Dendritic cell treated with granulocyte-macrophage colony-stimulating factor and Interleukin-4, amounts not matched to agents 40 ng/mL and 50 ng/mL, for 4 days (primary cell): ENCODE data around the gene LIMD2.
"Not testable (repeated sequence)": the region's sequence is repeated elsewhere in the genome, so short reads cannot be mapped to it uniquely, and the experiment has no call there.

Experiments used
- H3K27ac Mint-ChIP-seq: one replicate; pipeline ENCODE4 v1.8.0; 2022; ENCODE audit warnings: mild to moderate bottlenecking, mixed read lengths
- H3K27me3 Mint-ChIP-seq: one replicate; pipeline ENCODE4 v1.8.0; 2022; ENCODE audit warnings: mild to moderate bottlenecking, mixed read lengths
- H3K36me3 Mint-ChIP-seq: one replicate; pipeline ENCODE4 v1.8.0; 2022; ENCODE audit warnings: low read depth, mixed read lengths
- H3K4me1 Mint-ChIP-seq: one replicate; pipeline ENCODE4 v1.8.0; 2022; ENCODE audit warnings: low read depth, mixed read lengths
- H3K4me3 Mint-ChIP-seq: one replicate; pipeline ENCODE4 v1.8.0; 2022; ENCODE audit warnings: mild to moderate bottlenecking, moderate library complexity, mixed read lengths
- H3K9me3 Mint-ChIP-seq: one replicate; pipeline ENCODE4 v1.8.0; 2022; ENCODE audit warnings: mixed read lengths
- intact Hi-C: fragments of 100-400 bp; cut with micrococcal nuclease; formaldehyde crosslinking; loops from one replicate; pipeline ENCODE4 v1.15.0; 2022

Gene LIMD2

GRCh38 chr17:63699638-63700527 lies at the start of gene LIMD2:
LIMD2 (minus strand) TSS chr17:63700125; CDS start chr17:63699298, 827 bp downstream.
- H3K27ac Mint-ChIP-seq = peak within 1 kb of the TSS; percentile 95
- peak within 1 kb of the TSS; percentile 90 for H3K4me3 Mint-ChIP-seq
- H3K27me3 Mint-ChIP-seq = no peaks in the 10 kb centered on the region
- H3K4me1 Mint-ChIP-seq = peaks cover 76% of the 10 kb centered on the region
- peaks cover 77% of the 10 kb centered on the region for H3K36me3 Mint-ChIP-seq
- intact Hi-C loops = loop anchor here (1.0 to 5.0 kb wide), 4 partner anchors 41 to 273 kb away; partner anchors contain the start of genes FTSJ3, MAP3K3, PSMC5 and STRADA
- H3K9me3 Mint-ChIP-seq = no peaks in the 10 kb centered on the region

GRCh38 chr17:63741408-63742173 lies 41.7 kb upstream of the LIMD2 start, which contains the start of gene STRADA:
STRADA (minus strand) TSS chr17:63741799; CDS start chr17:63728369, 13,430 bp downstream.
- peak within 1 kb of the TSS; percentile 98 for H3K27ac Mint-ChIP-seq
- no peaks in the 10 kb centered on the region for H3K27me3 Mint-ChIP-seq
- H3K4me3 Mint-ChIP-seq = peak within 1 kb of the TSS; percentile 99
- H3K9me3 Mint-ChIP-seq = no peaks in the 10 kb centered on the region
- intact Hi-C loops = loop anchor here (1.0 to 5.0 kb wide), 4 partner anchors 32 to 119 kb away; partner anchors contain the start of genes CCDC47, LIMD2, MAP3K3 and SMARCD2
- peaks cover 40% of the 10 kb centered on the region for H3K36me3 Mint-ChIP-seq
- H3K4me1 Mint-ChIP-seq = peaks cover 25% of the 10 kb centered on the region

DNA sequence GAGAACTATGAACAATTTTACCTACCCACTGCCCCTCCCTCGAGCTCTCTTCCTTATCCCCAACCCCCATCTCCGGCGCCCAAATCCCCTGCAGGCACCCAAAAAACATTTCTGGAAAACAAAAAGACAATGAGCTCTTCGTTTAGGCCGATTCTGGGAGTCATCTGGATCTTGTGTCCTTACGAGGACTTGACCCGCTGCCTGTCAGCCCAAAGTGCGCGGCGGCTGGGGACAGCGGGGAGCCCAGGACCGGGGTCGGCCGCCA lies 41.1 kb upstream of the LIMD2 start:
- Mint-ChIP-seq H3K4me1 (peaks cover 29% of the 10 kb centered on the region), H3K4me3 (peak overlapping the region; percentile 99), H3K36me3 (peaks cover 35% of the 10 kb centered on the region), H3K27me3 (no peaks in the 10 kb centered on the region), H3K27ac (peak overlapping the region; percentile 98), H3K9me3 (no peaks in the 10 kb centered on the region)
- intact Hi-C loops = loop anchor here (1.0 to 5.0 kb wide), 3 partner anchors 41 to 119 kb away; partner anchors contain the start of genes LIMD2, MAP3K3 and SMARCD2

DNA sequence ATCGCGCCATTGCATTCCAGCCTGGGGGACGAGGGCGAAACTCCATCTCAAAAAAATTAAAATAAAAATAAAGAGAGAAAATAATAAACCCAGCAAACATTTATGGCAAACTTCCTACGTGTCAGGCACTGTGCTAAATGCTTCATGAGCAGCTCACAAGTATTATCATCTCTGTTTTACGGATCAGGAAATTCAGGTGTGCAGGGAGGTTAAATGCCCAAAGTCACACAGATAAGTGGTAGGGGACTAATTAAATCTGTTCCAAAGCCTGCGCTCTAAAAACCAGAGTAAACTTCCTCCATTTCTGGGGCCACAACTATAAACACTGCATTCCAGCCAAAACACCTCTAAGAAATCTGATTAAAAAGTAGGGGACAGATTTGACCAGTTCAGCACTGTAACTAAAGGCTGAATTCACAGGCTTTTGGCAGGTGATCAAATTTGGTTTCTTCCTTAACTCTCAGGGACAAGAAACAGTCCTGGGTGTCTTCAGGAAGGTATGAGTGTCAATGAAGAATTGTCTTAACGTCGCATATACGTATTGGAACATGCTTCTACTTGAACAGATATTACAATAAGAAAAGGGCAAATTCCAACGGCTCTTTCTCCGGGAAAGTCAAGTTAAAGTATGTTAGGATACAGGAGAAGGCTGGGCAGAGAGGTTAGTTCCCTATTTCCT lies 40.7 kb upstream of the LIMD2 start:
- H3K4me1 Mint-ChIP-seq = peaks cover 33% of the 10 kb centered on the region
- peak overlapping the region; percentile 98 for H3K27ac Mint-ChIP-seq
- no peaks in the 10 kb centered on the region for H3K27me3 Mint-ChIP-seq
- intact Hi-C loops = loop anchor here (1.0 to 5.0 kb wide), 3 partner anchors 40 to 118 kb away; partner anchors contain the start of genes LIMD2, MAP3K3 and SMARCD2
- no peaks in the 10 kb centered on the region for H3K9me3 Mint-ChIP-seq
- peak overlapping the region; percentile 99 for H3K4me3 Mint-ChIP-seq
- H3K36me3 Mint-ChIP-seq = peaks cover 30% of the 10 kb centered on the region

DNA sequence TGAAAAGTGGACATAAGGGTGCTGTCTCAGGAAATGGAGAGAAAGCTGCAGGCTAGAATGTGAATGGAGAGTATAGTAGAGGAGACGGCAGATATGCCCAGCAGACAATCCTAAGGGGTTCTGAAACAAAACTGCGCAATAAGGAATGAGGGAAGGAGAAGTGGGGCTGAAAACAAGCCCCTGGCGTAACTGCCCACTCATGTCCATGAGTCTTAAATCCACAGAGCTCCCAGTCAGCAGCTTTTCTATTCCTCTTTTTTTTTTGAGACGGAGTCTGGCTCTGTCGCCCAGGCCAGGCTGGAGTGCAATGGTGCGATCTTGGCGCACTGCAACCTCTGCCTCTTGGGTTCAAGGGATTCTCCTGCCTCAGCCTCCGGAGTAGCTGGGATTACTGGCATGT lies 35.8 kb upstream of the LIMD2 start:
- Mint-ChIP-seq H3K36me3 (peaks cover 35% of the 10 kb centered on the region), H3K9me3 (no peaks in the 10 kb centered on the region), H3K27me3 (no peaks in the 10 kb centered on the region), H3K27ac (peak overlapping the region; percentile 65), H3K4me3 (peak overlapping the region; percentile 0), H3K4me1 (peaks cover 41% of the 10 kb centered on the region)
- intact Hi-C loops = no loop called here

DNA sequence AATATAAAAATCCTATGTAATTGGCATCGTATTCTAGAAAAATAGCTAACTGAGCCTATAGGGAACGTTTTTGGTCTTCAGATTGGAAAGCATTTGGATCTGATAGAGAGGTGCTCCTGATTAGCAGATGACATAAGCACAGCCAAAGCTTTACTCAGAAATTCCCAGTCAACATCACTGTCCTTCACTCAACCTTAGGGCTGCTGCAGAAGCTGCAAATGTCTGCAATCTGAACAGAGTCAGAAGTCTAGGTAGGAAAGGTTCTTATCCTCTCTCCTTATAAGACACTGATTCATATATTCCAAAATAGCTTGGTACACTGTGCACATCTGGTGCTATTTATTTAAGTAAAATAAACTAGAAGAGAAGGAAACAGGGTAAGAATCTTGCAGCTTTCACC lies 22.5 kb upstream of the LIMD2 start:
- no peaks in the 10 kb centered on the region for H3K9me3 Mint-ChIP-seq
- intact Hi-C loops = no loop called here
- no peaks in the 10 kb centered on the region for H3K4me1 Mint-ChIP-seq
- no peak overlapping the region for H3K4me3 Mint-ChIP-seq
- H3K27ac Mint-ChIP-seq = no peak overlapping the region
- no peaks in the 10 kb centered on the region for H3K27me3 Mint-ChIP-seq
- H3K36me3 Mint-ChIP-seq = peaks cover 72% of the 10 kb centered on the region

GRCh38 chr17:63720194-63720593 lies 20.3 kb upstream of the LIMD2 start:
- H3K27ac Mint-ChIP-seq, intact Hi-C loops, H3K4me3 Mint-ChIP-seq, H3K9me3 Mint-ChIP-seq, H3K4me1 Mint-ChIP-seq, H3K27me3 Mint-ChIP-seq: not testable (repeated sequence)
- peaks cover 72% of the 10 kb centered on the region for H3K36me3 Mint-ChIP-seq

DNA sequence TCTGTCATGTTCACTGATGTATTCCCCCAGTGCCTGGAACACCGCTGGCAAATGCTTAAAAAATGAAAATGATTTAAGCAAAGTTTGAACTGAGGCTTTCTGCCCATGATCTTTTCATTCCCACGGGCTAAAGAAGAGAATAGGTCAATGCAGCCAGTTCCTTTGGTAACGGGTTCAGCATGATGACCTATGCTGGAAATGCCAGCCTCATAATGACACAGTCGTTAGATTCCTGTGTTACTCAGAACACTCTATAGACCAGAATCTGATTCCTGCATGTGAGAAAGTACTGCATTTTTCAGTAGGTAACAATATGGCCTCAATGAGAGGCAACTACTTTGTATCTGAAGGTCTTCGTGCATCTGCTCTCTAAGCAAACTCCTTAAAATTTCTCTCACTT lies 19.1 kb upstream of the LIMD2 start:
- H3K36me3 Mint-ChIP-seq = peaks cover 72% of the 10 kb centered on the region
- no peak overlapping the region for H3K27ac Mint-ChIP-seq
- no peaks in the 10 kb centered on the region for H3K9me3 Mint-ChIP-seq
- peaks cover 5% of the 10 kb centered on the region for H3K4me1 Mint-ChIP-seq
- no peaks in the 10 kb centered on the region for H3K27me3 Mint-ChIP-seq
- H3K4me3 Mint-ChIP-seq = no peak overlapping the region
- intact Hi-C loops = no loop called here

DNA sequence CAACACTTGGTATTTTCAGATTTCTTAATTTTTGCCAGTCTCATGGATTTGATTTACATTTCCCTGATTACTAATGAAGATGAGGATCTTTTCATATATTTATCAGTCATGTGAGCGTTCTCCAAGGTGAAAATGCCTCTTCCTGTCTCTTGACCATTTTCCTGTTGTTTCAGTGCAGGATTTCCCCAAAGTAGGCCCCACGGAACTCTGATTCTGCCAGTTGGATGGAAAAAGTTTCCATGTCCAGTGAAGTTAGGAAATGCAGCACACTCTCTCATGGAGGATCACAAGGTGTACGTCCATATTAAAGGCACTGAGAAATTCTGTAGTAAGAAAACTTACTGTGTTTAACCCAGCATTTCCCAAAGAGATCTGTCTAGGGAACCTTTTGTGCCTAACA lies 16.5 kb upstream of the LIMD2 start:
- Mint-ChIP-seq H3K9me3 (no peaks in the 10 kb centered on the region), H3K4me1 (peaks cover 5% of the 10 kb centered on the region), H3K27ac (no peak overlapping the region), H3K4me3 (no peak overlapping the region), H3K36me3 (peaks cover 79% of the 10 kb centered on the region), H3K27me3 (no peaks in the 10 kb centered on the region)
- intact Hi-C loops = no loop called here

GRCh38 chr17:63714550-63715277 lies 14.8 kb upstream of the LIMD2 start:
- no peak overlapping the region for H3K27ac Mint-ChIP-seq
- H3K9me3 Mint-ChIP-seq = no peaks in the 10 kb centered on the region
- H3K27me3 Mint-ChIP-seq = no peaks in the 10 kb centered on the region
- intact Hi-C loops = no loop called here
- no peak overlapping the region for H3K4me3 Mint-ChIP-seq
- H3K36me3 Mint-ChIP-seq = peaks cover 80% of the 10 kb centered on the region
- peaks cover 5% of the 10 kb centered on the region for H3K4me1 Mint-ChIP-seq

- Mint-ChIP-seq H3K27me3 (no peaks in the 10 kb centered on the region), H3K9me3 (no peaks in the 10 kb centered on the region), H3K36me3 (peaks cover 100% of the 10 kb centered on the region), H3K27ac (no peak overlapping the region), H3K4me3 (no peak overlapping the region), H3K4me1 (peaks cover 25% of the 10 kb centered on the region)
- intact Hi-C loops = no loop called here
Observed at GRCh38 chr17:63709110-63709509, 9.2 kb upstream of the LIMD2 start.

GRCh38 chr17:63707151-63707550 lies 7.2 kb upstream of the LIMD2 start:
- Mint-ChIP-seq H3K27me3 (no peaks in the 10 kb centered on the region), H3K36me3 (peaks cover 97% of the 10 kb centered on the region), H3K9me3 (no peaks in the 10 kb centered on the region), H3K27ac (no peak overlapping the region), H3K4me3 (no peak overlapping the region), H3K4me1 (peaks cover 45% of the 10 kb centered on the region)
- intact Hi-C loops = no loop called here

DNA sequence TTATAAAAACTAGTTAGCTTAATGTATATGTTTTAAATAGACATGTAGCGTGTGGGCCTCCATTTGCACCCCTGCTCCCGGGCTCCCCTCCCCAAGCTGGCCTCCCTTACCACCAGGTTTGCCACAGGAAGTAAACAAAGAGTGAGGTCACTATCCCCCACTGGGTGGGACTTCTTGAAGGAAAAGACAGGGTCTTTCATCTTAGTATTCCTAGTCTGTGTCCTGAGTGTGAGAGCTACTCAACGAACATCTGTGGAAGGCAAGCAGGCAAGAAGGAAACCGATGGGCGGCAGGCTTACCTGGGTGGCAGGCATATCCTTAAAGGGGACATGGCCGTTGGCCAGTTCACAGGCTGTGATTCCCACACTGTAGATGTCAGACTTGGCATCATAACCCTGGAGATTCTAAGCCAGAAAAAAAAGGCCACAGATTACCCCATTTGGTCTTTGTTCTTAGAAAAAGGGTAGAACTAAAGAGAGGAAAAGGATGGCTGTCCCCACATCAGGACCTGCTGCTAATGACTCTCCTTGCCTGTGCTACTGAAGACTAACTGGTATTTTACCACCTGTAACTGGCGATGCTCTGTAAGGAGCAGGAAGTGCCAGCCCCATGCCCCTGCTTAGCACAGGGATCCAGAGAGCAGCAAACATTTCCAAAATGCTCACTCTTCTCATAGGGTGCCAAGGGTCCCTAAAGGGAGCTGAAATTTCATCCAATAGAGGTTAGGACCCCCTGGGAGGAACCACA lies 6.6 kb upstream of the LIMD2 start:
- Mint-ChIP-seq H3K27me3 (no peaks in the 10 kb centered on the region), H3K36me3 (peaks cover 93% of the 10 kb centered on the region), H3K4me3 (no peak overlapping the region), H3K9me3 (no peaks in the 10 kb centered on the region), H3K27ac (no peak overlapping the region), H3K4me1 (peaks cover 50% of the 10 kb centered on the region)
- intact Hi-C loops = no loop called here
